NCI-H2196 (cell line): ENCODE results near the gene STRC.
"Not testable (repeated sequence)": the region's sequence is repeated elsewhere in the genome, so short reads cannot be mapped to it uniquely, and the experiment has no call there.

ENCODE experiments used
- DNase-seq: peaks from one replicate; lab custom pipeline; 2025; ENCODE audit not compliant: unreplicated experiment; lab: John Stamatoyannopoulos, UW

Gene STRC

GRCh38 chr15:43618700-43619099, at the start of gene STRC:
Gene STRC (minus strand): TSS chr15:43618800. CDS start chr15:43618722, 78 bp downstream.
- not testable (repeated sequence) for DNase-seq

- DNase-seq, result not testable (repeated sequence)
Observed at GRCh38 chr15:43666177-43666576, 47.6 kb upstream of the STRC start.

- not testable (repeated sequence) for DNase-seq
Observed at GRCh38 chr15:43663333-43663732, 44.7 kb upstream of the STRC start.

GRCh38 chr15:43662293-43662692, 43.7 kb upstream of the STRC start:
- DNase-seq, result not testable (repeated sequence)

GRCh38 chr15:43659727-43660126, 41.1 kb upstream of the STRC start:
- not testable (repeated sequence) for DNase-seq

- DNase-seq, result not testable (repeated sequence)
Observed at GRCh38 chr15:43649430-43649926, 30.9 kb upstream of the STRC start.

GRCh38 chr15:43648649-43649429, 30.2 kb upstream of the STRC start, which contains the start of gene CATSPER2:
Gene CATSPER2 (minus strand): TSS chr15:43648844. CDS start chr15:43648061, 783 bp downstream.
- DNase-seq, result no peak

- not testable (repeated sequence) for DNase-seq
Observed at GRCh38 chr15:43638464-43639204, 20.0 kb upstream of the STRC start.

GRCh38 chr15:43626937-43627336, 8.3 kb upstream of the STRC start:
- not testable (repeated sequence) for DNase-seq

GRCh38 chr15:43625106-43625505, 6.5 kb upstream of the STRC start:
- DNase-seq, result no peak

- DNase-seq, result peak; percentile 2
Observed at GRCh38 chr15:43622068-43622799, 3.6 kb upstream of the STRC start.

GRCh38 chr15:43617750-43618149, 850 bp downstream of the STRC start:
- not testable (repeated sequence) for DNase-seq

- DNase-seq, result not testable (repeated sequence)
Observed at GRCh38 chr15:43602233-43602632, 16.4 kb downstream of the STRC start.

GRCh38 chr15:43600200-43600599, 18.4 kb downstream of the STRC start:
- DNase-seq, result not testable (repeated sequence)

GRCh38 chr15:43599131-43599530, 19.5 kb downstream of the STRC start:
- not testable (repeated sequence) for DNase-seq

- DNase-seq, result not testable (repeated sequence)
Observed at GRCh38 chr15:43593328-43594190, 25.0 kb downstream of the STRC start, which contains the start of gene CKMT1B. Gene CKMT1B (plus strand): TSS chr15:43594027. CDS start chr15:43594219, 192 bp downstream.

- DNase-seq, result not testable (repeated sequence)
Observed at GRCh38 chr15:43592841-43593240, 25.8 kb downstream of the STRC start.

- not testable (repeated sequence) for DNase-seq
Observed at GRCh38 chr15:43589778-43590466, 28.7 kb downstream of the STRC start, which contains the start of gene PPIP5K1. Gene PPIP5K1 (minus strand): TSS chr15:43590208. CDS start chr15:43584504, 5,704 bp downstream.

GRCh38 chr15:43574607-43575006, 44.0 kb downstream of the STRC start:
- DNase-seq, result not testable (repeated sequence)
